CD8-positive, alpha-beta memory T cell (primary cell): Measurements from ENCODE around the gene RGPD6. TPM values are rescaled to one million over a fixed set of nuclear protein-coding genes. Genes with fewer than 3 reads are reported as not detected.
"Not testable (repeated sequence)": the region's sequence is repeated elsewhere in the genome, so short reads cannot be mapped to it uniquely, and the experiment has no call there.

Source experiments
- CTCF ChIA-PET: fragments of 350-600 bp; sonication (Branson Sonifier 250); formaldehyde crosslinking; loops from one replicate; lab custom pipeline; 2021; ENCODE audit warnings: antibody characterized with exemption; lab: Charles Lee
- POLR2A ChIA-PET: fragments of 350-600 bp; sonication (Branson Sonifier 250); formaldehyde crosslinking; loops from one replicate; lab custom pipeline; 2021; ENCODE audit warnings: antibody characterized with exemption; lab: Charles Lee
- DNase-seq, 5 donors: peaks; one replicate each; pipeline versions ENCODE4 v3.0.0 to v3.0.0-alpha.2; 2020 to 2022; ENCODE audit warnings: mixed read lengths in 1 of 5
- H3K27ac ChIP-seq: one replicate; pipeline ENCODE4 v1.7.0; 2013; ENCODE audit warnings: low read depth, mild to moderate bottlenecking, low read length, moderate library complexity
- H3K27me3 ChIP-seq: 2 replicates; pipeline ENCODE4 v1.7.0; 2013; ENCODE audit warnings: low read length, mild to moderate bottlenecking; ENCODE audit not compliant: insufficient read depth, poor library complexity, severe bottlenecking
- H3K36me3 ChIP-seq: 2 replicates; pipeline ENCODE4 v1.7.0; 2013; ENCODE audit warnings: mild to moderate bottlenecking, low read length, moderate library complexity; ENCODE audit not compliant: insufficient read depth
- H3K4me1 ChIP-seq: 2 replicates; pipeline ENCODE4 v1.7.0; 2013; ENCODE audit warnings: mild to moderate bottlenecking, low read length, moderate library complexity; ENCODE audit not compliant: insufficient read depth
- H3K4me3 ChIP-seq: 2 replicates; pipeline ENCODE4 v1.7.0; 2013; ENCODE audit warnings: mild to moderate bottlenecking, low read length
- H3K9me3 ChIP-seq: 2 replicates; pipeline ENCODE4 v1.7.0; 2013; ENCODE audit warnings: mild to moderate bottlenecking, low read length
- H3K27ac Mint-ChIP-seq, 8 donors: one replicate each; pipeline ENCODE4 v1.8.0; 2020 to 2021; ENCODE audit warnings: mixed read lengths in 8 of 8, mild to moderate bottlenecking in 6 of 8, inconsistent platforms in 3 of 8, moderate library complexity in 3 of 8
- H3K27me3 Mint-ChIP-seq, 2 donors: one replicate each; pipeline ENCODE4 v1.8.0; 2020 to 2021; ENCODE audit warnings: mixed read lengths in 2 of 2, mild to moderate bottlenecking in 1 of 2, moderate library complexity in 1 of 2
- H3K36me3 Mint-ChIP-seq, 3 donors: one replicate each; pipeline ENCODE4 v1.8.0; 2020 to 2021; ENCODE audit warnings: mixed read lengths in 3 of 3, inconsistent platforms in 1 of 3, mild to moderate bottlenecking in 1 of 3
- H3K4me1 Mint-ChIP-seq, 3 donors: one replicate each; pipeline ENCODE4 v1.8.0; 2020 to 2021; ENCODE audit warnings: mixed read lengths in 3 of 3, inconsistent platforms in 1 of 3, mild to moderate bottlenecking in 1 of 3
- H3K4me3 Mint-ChIP-seq, 7 donors: one replicate each; pipeline ENCODE4 v1.8.0; 2020 to 2021; ENCODE audit warnings: mixed read lengths in 7 of 7, mild to moderate bottlenecking in 6 of 7, moderate library complexity in 4 of 7, inconsistent platforms in 2 of 7
- H3K9me3 Mint-ChIP-seq, 5 donors: one replicate each; pipeline ENCODE4 v1.8.0; 2020 to 2022; ENCODE audit warnings: mixed read lengths in 5 of 5, mild to moderate bottlenecking in 3 of 5, moderate library complexity in 2 of 5, inconsistent platforms in 1 of 5
- polyA plus RNA-seq: library from polyadenylated mRNA; unstranded; fragments of 300-500 nt; fragmentation: Illumina TruSeq; gene quantifications from one replicate; pipeline ENCODE4 v1.2.3, GENCODE V29; 2021
- total RNA-seq, 2 experiments: library from RNA; stranded (reverse); gene quantifications; one replicate each; pipeline ENCODE4 v1.2.3, GENCODE V29; 2021

RGPD6 gene
- total and polyA plus RNA-seq, 3 experiments from 2014 or later: 2.8 to 17.4 (median 9.7) TPM

GRCh38 chr2:110474898-110475297 is 102.1 kb downstream of the RGPD6 start:
- H3K4me3 ChIP-seq, H3K4me1 Mint-ChIP-seq, H3K9me3 ChIP-seq, H3K27me3 ChIP-seq, DNase-seq, POLR2A ChIA-PET, CTCF ChIA-PET, H3K4me3 Mint-ChIP-seq, H3K27me3 Mint-ChIP-seq, H3K9me3 Mint-ChIP-seq, H3K36me3 Mint-ChIP-seq, H3K27ac Mint-ChIP-seq, H3K27ac ChIP-seq, H3K4me1 ChIP-seq, H3K36me3 ChIP-seq: not testable (repeated sequence)

GRCh38 chr2:110473059-110473358 is 104.0 kb downstream of the RGPD6 start:
- H3K36me3 ChIP-seq, CTCF ChIA-PET, H3K27ac ChIP-seq, H3K4me3 Mint-ChIP-seq, H3K9me3 ChIP-seq, H3K4me1 Mint-ChIP-seq, POLR2A ChIA-PET, H3K9me3 Mint-ChIP-seq, H3K4me3 ChIP-seq, H3K4me1 ChIP-seq, H3K36me3 Mint-ChIP-seq, H3K27me3 ChIP-seq, H3K27ac Mint-ChIP-seq, DNase-seq, H3K27me3 Mint-ChIP-seq: not testable (repeated sequence)

GRCh38 chr2:110472171-110473058 is 104.6 kb downstream of the RGPD6 start, which contains the start of gene LIMS4:
TSS of gene LIMS4 (minus strand) at chr2:110472816. CDS start at chr2:110472778, 38 bp downstream.
- H3K27ac ChIP-seq, H3K27me3 Mint-ChIP-seq, H3K9me3 Mint-ChIP-seq, H3K4me3 Mint-ChIP-seq, H3K27ac Mint-ChIP-seq, CTCF ChIA-PET, H3K36me3 ChIP-seq, H3K36me3 Mint-ChIP-seq, DNase-seq, H3K27me3 ChIP-seq, H3K4me1 Mint-ChIP-seq, POLR2A ChIA-PET, H3K4me1 ChIP-seq, H3K4me3 ChIP-seq, H3K9me3 ChIP-seq: not testable (repeated sequence)

- H3K36me3 ChIP-seq, CTCF ChIA-PET, H3K4me1 Mint-ChIP-seq, H3K4me1 ChIP-seq, H3K4me3 ChIP-seq, H3K9me3 ChIP-seq, H3K4me3 Mint-ChIP-seq, DNase-seq, H3K27ac Mint-ChIP-seq, H3K36me3 Mint-ChIP-seq, H3K9me3 Mint-ChIP-seq, POLR2A ChIA-PET, H3K27me3 ChIP-seq, H3K27me3 Mint-ChIP-seq, H3K27ac ChIP-seq: not testable (repeated sequence)
Measured at GRCh38 chr2:110468921-110469320, 108.1 kb downstream of the RGPD6 start.

GRCh38 chr2:110465312-110465711 is 111.7 kb downstream of the RGPD6 start:
- H3K4me1 ChIP-seq, H3K36me3 ChIP-seq, H3K4me1 Mint-ChIP-seq, H3K27ac ChIP-seq, H3K4me3 ChIP-seq, POLR2A ChIA-PET, H3K27me3 ChIP-seq, H3K9me3 ChIP-seq, H3K27ac Mint-ChIP-seq, H3K9me3 Mint-ChIP-seq, H3K27me3 Mint-ChIP-seq, CTCF ChIA-PET, H3K4me3 Mint-ChIP-seq, DNase-seq, H3K36me3 Mint-ChIP-seq: not testable (repeated sequence)

Other genes starting within 250 kb of the RGPD6 start
- gene LIMS4, start 104.4 kb downstream of the RGPD6 start, total RNA-seq: under 1 TPM; 0.79 to 0.91 TPM
- 2.1 TPM for gene LIMS4, start 104.4 kb downstream of the RGPD6 start, polyA plus RNA-seq
- 10 to 100 TPM; 46.9 to 49.5 TPM for gene BUB1, start 100.8 kb upstream of the RGPD6 start, total RNA-seq
- 0.56 TPM for gene BUB1, start 100.8 kb upstream of the RGPD6 start, polyA plus RNA-seq
- under 1 TPM in 1 of 2 experiments, not detected in 1; 0.27 TPM for gene ACOXL, start 155.4 kb upstream of the RGPD6 start, total RNA-seq
- gene ACOXL, start 155.4 kb upstream of the RGPD6 start, polyA plus RNA-seq: not detected